ENCODE results near the gene RPS16.

RPS16 gene

GRCh38 chr19:39433480-39434079 lies 2.2 kb downstream of the RPS16 start:
- Histone ChIP-seq H3K4me3 (ENCODE audit: low read length) (no peak overlapping the region), H3K9me3 (ENCODE audit: control insufficient read depth, insufficient read depth, low read length) (no peaks in the 10 kb centered on the region), H3K27me3 (ENCODE audit: control insufficient read depth, insufficient read depth, low read length) (no peaks in the 10 kb centered on the region), H3K36me3 (ENCODE audit: control insufficient read depth, insufficient read depth, low read length) (peaks cover 20% of the 10 kb centered on the region), H3K27ac (ENCODE audit: low read length) (no peak overlapping the region), H3K4me1 (ENCODE audit: control insufficient read depth, insufficient read depth, low read length) (peaks cover 7% of the 10 kb centered on the region)
- no peak for DNase-seq (ENCODE audit: low read depth, low spot score)
- no CpG with 5 or more reads among the region's 8 CpGs for WGBS (ENCODE audit: insufficient coverage, insufficient read length)

GRCh38 chr19:39432677-39433025 lies 3.1 kb downstream of the RPS16 start:
- no peak for DNase-seq (ENCODE audit: low read depth, low spot score)
- no peaks in the 10 kb centered on the region for H3K27me3 ChIP-seq (ENCODE audit: control insufficient read depth, insufficient read depth, low read length)
- no peak overlapping the region for H3K4me3 ChIP-seq (ENCODE audit: low read length)
- no CpG with 5 or more reads among the region's 8 CpGs for WGBS (ENCODE audit: insufficient coverage, insufficient read length)
- H3K27ac ChIP-seq (ENCODE audit: low read length), result no peak overlapping the region
- no peaks in the 10 kb centered on the region for H3K9me3 ChIP-seq (ENCODE audit: control insufficient read depth, insufficient read depth, low read length)
- H3K4me1 ChIP-seq (ENCODE audit: control insufficient read depth, insufficient read depth, low read length), result peaks cover 6% of the 10 kb centered on the region
- peaks cover 20% of the 10 kb centered on the region for H3K36me3 ChIP-seq (ENCODE audit: control insufficient read depth, insufficient read depth, low read length)

DNA sequence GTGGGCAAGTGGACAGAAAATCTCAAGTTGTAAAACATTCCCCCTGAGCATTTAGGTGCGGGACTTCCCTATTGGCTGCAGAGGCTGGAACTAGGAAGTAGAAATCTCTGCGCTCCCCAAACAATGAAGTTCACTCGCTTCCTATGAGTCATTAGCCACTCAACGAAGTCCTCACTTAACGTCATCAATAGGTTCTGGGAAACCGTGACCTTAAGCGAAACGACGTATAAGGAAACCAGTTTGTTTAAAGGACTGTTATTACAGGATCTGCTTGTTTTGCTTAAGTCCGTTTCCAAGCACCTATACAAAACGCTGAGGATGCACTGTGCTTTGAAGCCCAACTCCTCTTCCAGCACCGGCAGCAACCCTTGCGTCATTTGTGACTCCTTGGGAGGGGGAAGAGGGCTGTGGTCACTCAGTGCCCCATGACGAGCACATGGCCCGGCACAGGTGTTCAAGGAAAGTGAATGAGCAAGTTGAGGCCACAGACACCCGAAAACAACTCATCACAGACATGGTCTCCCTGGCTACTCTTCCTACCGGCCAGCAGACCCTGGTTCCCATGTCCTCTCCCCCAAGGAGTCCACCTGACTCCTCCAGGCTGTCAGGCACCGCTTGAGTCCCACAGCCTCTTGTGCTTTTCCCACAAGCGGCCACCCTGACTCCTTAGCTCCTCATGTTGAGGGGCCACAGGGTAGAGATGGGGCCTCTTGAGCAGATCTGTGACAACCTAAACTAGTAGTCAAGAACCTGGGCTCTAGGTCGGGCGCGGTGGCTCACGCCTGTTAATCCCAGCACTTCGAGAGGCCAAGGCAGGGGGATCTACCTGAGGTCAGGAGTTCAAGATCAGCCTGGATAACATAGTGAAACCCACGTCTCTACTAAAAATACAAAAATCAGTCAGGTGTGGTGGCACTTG lies 4.8 kb downstream of the RPS16 start:
- Histone ChIP-seq H3K9me3 (ENCODE audit: control insufficient read depth, insufficient read depth, low read length) (no peaks in the 10 kb centered on the region), H3K27me3 (ENCODE audit: control insufficient read depth, insufficient read depth, low read length) (no peaks in the 10 kb centered on the region), H3K36me3 (ENCODE audit: control insufficient read depth, insufficient read depth, low read length) (peaks cover 20% of the 10 kb centered on the region), H3K27ac (ENCODE audit: low read length) (no peak overlapping the region), H3K4me3 (ENCODE audit: low read length) (no peak overlapping the region), H3K4me1 (ENCODE audit: control insufficient read depth, insufficient read depth, low read length) (peaks cover 7% of the 10 kb centered on the region)
- DNase-seq (ENCODE audit: low read depth, low spot score), result no peak
- WGBS (ENCODE audit: insufficient coverage, insufficient read length), result no CpG with 5 or more reads among the region's 25 CpGs

GRCh38 chr19:39428283-39429112 lies 7.3 kb downstream of the RPS16 start:
- Histone ChIP-seq H3K9me3 (ENCODE audit: control insufficient read depth, insufficient read depth, low read length) (no peaks in the 10 kb centered on the region), H3K4me3 (ENCODE audit: low read length) (no peak overlapping the region), H3K36me3 (ENCODE audit: control insufficient read depth, insufficient read depth, low read length) (peaks cover 26% of the 10 kb centered on the region), H3K27me3 (ENCODE audit: control insufficient read depth, insufficient read depth, low read length) (no peaks in the 10 kb centered on the region), H3K4me1 (ENCODE audit: control insufficient read depth, insufficient read depth, low read length) (peaks cover 7% of the 10 kb centered on the region), H3K27ac (ENCODE audit: low read length) (peak overlapping the region; percentile 34)
- WGBS (ENCODE audit: insufficient coverage, insufficient read length), result no CpG with 5 or more reads among the region's 23 CpGs
- DNase-seq (ENCODE audit: low read depth, low spot score), result no peak

DNA sequence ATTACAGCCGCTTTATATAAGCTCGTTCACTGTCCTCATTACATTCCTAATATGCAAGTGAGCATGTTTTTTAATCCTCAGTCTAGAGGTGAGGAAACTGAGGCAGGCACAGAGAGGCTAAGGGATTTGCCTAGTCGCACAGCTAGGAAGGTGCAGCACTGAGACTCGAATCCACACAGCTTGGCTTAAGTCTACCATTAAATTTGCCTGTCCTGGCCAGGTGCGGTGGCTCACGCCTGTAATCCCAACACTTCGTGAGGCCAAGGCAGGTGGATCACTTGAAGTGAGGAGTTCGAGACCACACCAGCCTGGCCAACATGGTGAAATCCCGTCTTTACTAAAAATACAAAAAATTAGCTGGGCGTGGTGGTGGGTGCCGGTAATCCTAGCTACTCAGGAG lies 8.0 kb downstream of the RPS16 start:
- Histone ChIP-seq H3K36me3 (ENCODE audit: control insufficient read depth, insufficient read depth, low read length) (peaks cover 24% of the 10 kb centered on the region), H3K27ac (ENCODE audit: low read length) (no peak overlapping the region), H3K9me3 (ENCODE audit: control insufficient read depth, insufficient read depth, low read length) (no peaks in the 10 kb centered on the region), H3K27me3 (ENCODE audit: control insufficient read depth, insufficient read depth, low read length) (no peaks in the 10 kb centered on the region), H3K4me3 (ENCODE audit: low read length) (no peak overlapping the region), H3K4me1 (ENCODE audit: control insufficient read depth, insufficient read depth, low read length) (peaks cover 6% of the 10 kb centered on the region; the same call in 1 of the 2 replicates)
- no peak for DNase-seq (ENCODE audit: low read depth, low spot score)
- no CpG with 5 or more reads among the region's 11 CpGs for WGBS (ENCODE audit: insufficient coverage, insufficient read length)

DNA sequence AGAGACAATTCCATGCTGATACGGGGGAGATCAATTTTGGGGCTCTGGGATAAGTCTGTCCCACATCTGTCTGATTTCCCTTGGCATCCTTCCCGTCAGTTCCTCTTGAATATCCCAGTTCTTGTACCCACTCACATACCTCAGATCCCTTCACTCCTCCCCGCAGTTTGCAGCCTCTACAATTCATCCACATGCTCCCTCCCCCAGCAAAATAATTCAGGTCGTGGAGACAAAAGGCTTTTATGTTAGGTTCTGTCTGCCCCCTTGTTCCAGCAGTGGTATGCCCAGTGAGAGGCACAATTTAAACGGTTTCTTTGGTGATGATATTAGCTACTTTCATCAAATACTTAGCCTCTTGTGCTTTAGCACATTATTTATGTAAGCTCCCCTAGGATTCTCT lies 9.6 kb downstream of the RPS16 start:
- H3K36me3 ChIP-seq (ENCODE audit: control insufficient read depth, insufficient read depth, low read length), result peaks cover 27% of the 10 kb centered on the region
- H3K27ac ChIP-seq (ENCODE audit: low read length), result no peak overlapping the region
- no peak overlapping the region for H3K4me3 ChIP-seq (ENCODE audit: low read length)
- H3K9me3 ChIP-seq (ENCODE audit: control insufficient read depth, insufficient read depth, low read length), result no peaks in the 10 kb centered on the region
- DNase-seq (ENCODE audit: low read depth, low spot score), result no peak
- WGBS (ENCODE audit: insufficient coverage, insufficient read length), result no CpG with 5 or more reads among the region's 5 CpGs
- no peaks in the 10 kb centered on the region for H3K27me3 ChIP-seq (ENCODE audit: control insufficient read depth, insufficient read depth, low read length)
- peaks cover 6% of the 10 kb centered on the region; the same call in 1 of the 2 replicates for H3K4me1 ChIP-seq (ENCODE audit: control insufficient read depth, insufficient read depth, low read length)

DNA sequence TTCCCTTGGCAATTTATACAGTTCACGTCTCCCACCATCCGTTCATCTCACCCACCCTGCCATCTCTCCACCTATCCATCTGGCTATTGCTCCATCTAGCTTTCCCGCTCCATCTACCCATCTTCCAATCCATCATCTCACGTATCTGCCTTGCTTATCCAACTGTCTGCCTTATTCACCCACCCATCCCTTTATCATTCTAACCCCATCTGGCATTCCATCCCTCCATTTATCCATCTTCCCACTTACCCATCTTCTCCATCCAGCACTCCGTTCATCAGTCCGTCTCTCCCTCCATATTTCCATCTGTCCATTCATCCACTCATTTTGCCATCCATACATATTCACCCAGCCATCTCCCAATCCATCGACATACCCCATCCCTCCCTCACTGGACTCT lies 10.0 kb downstream of the RPS16 start:
- Histone ChIP-seq H3K36me3 (ENCODE audit: control insufficient read depth, insufficient read depth, low read length) (peaks cover 30% of the 10 kb centered on the region), H3K9me3 (ENCODE audit: control insufficient read depth, insufficient read depth, low read length) (no peaks in the 10 kb centered on the region), H3K27ac (ENCODE audit: low read length) (no peak overlapping the region), H3K4me3 (ENCODE audit: low read length) (no peak overlapping the region), H3K4me1 (ENCODE audit: control insufficient read depth, insufficient read depth, low read length) (peaks cover 6% of the 10 kb centered on the region; the same call in 1 of the 2 replicates), H3K27me3 (ENCODE audit: control insufficient read depth, insufficient read depth, low read length) (no peaks in the 10 kb centered on the region)
- 100% methylated on average over 5 of the region's 7 CpGs for WGBS (ENCODE audit: insufficient coverage, insufficient read length)
- no peak for DNase-seq (ENCODE audit: low read depth, low spot score)

- no peak overlapping the region for H3K4me3 ChIP-seq (ENCODE audit: low read length)
- no CpG with 5 or more reads among the region's 16 CpGs for WGBS (ENCODE audit: insufficient coverage, insufficient read length)
- H3K9me3 ChIP-seq (ENCODE audit: control insufficient read depth, insufficient read depth, low read length), result no peaks in the 10 kb centered on the region
- H3K36me3 ChIP-seq (ENCODE audit: control insufficient read depth, insufficient read depth, low read length), result peaks cover 30% of the 10 kb centered on the region
- no peak for DNase-seq (ENCODE audit: low read depth, low spot score)
- no peak overlapping the region for H3K27ac ChIP-seq (ENCODE audit: low read length)
- H3K27me3 ChIP-seq (ENCODE audit: control insufficient read depth, insufficient read depth, low read length), result no peaks in the 10 kb centered on the region
- peaks cover 6% of the 10 kb centered on the region; the same call in 1 of the 2 replicates for H3K4me1 ChIP-seq (ENCODE audit: control insufficient read depth, insufficient read depth, low read length)
Measured at GRCh38 chr19:39424934-39425333, 10.8 kb downstream of the RPS16 start.

GRCh38 chr19:39423258-39424086 lies 12.3 kb downstream of the RPS16 start:
- DNase-seq (ENCODE audit: low read depth, low spot score), result no peak
- no peak overlapping the region for H3K27ac ChIP-seq (ENCODE audit: low read length)
- H3K36me3 ChIP-seq (ENCODE audit: control insufficient read depth, insufficient read depth, low read length), result peaks cover 37% of the 10 kb centered on the region
- peaks cover 2% of the 10 kb centered on the region; the same call in 1 of the 2 replicates for H3K4me1 ChIP-seq (ENCODE audit: control insufficient read depth, insufficient read depth, low read length)
- no CpG with 5 or more reads among the region's 35 CpGs for WGBS (ENCODE audit: insufficient coverage, insufficient read length)
- H3K4me3 ChIP-seq (ENCODE audit: low read length), result no peak overlapping the region
- H3K9me3 ChIP-seq (ENCODE audit: control insufficient read depth, insufficient read depth, low read length), result no peaks in the 10 kb centered on the region
- no peaks in the 10 kb centered on the region for H3K27me3 ChIP-seq (ENCODE audit: control insufficient read depth, insufficient read depth, low read length)

Measured in iPS DF 6.9 (cell line).